ENCODE measurements around the gene PIR. TPM values are rescaled to one million over a fixed set of nuclear protein-coding genes. Genes with fewer than 3 reads are reported as not detected.
A peak's percentile ranks its signal among the peaks of the same experiment; 100 is the strongest.

The PIR gene
- 10 to 100 TPM in 7 of 8 experiments, 1 to 10 TPM in 1; 7.7 to 41.6 (median 13.9) TPM for total RNA-seq

GRCh38 chrX:15493118-15493962, at the start of gene PIR:
Gene PIR, minus strand, starts transcription at chrX:15493333. Its CDS starts 2,076 bp downstream, at chrX:15491257.
- H3K4me3 ChIP-seq, result peak within 1 kb of the TSS; percentile 30 to 56 (median 40)
- H3K27ac ChIP-seq, result peak within 1 kb of the TSS in 1 of 2 donors; percentile 60
- H3K4me1 ChIP-seq (replicated peaks in 1 of 2), result peaks cover 0 to 4% of the 10 kb centered on the region in 2 donors
- in situ Hi-C loops (cut with MboI; ENCODE audit: low pct_unique_long_range_greater_than_20kb in 2 of 9, low sequenced_read_pairs in 9 of 9, unreplicated experiment in 9 of 9), result loop anchor here in 1 of 9 experiments (25.0 kb wide), 1 partner anchor 169 kb away; the partner anchor contains the start of gene CLTRN
- ATAC-seq (replicated peaks in 6 of 8), result peak; percentile 99
- 0 to 93% (median 20%) methylated on average over 1 to 20 of the region's 47 CpGs; no CpG with 5 or more reads in 5 of the 10 experiments for WGBS, 10 experiments

- WGBS, 10 experiments, result 83 to 94% methylated on average over 3 of the region's 6 CpGs; no CpG with 5 or more reads in 8 of the 10 experiments
- ATAC-seq (replicated peaks in 6 of 8), result peak in 3 of 8 experiments; percentile 36 to 79 (median 59)
These were observed 37.2 kb upstream of the PIR start for GRCh38 chrX:15530318-15530717.

GRCh38 chrX:15529165-15529564, 36.0 kb upstream of the PIR start:
- Histone ChIP-seq H3K4me1 (replicated peaks in 1 of 2) (no peaks in the 10 kb centered on the region), H3K27ac (no peak overlapping the region), H3K4me3 (no peak overlapping the region)
- ATAC-seq (replicated peaks in 6 of 8), result no peak
- in situ Hi-C loops (cut with MboI; ENCODE audit: low pct_unique_long_range_greater_than_20kb in 2 of 9, low sequenced_read_pairs in 9 of 9, unreplicated experiment in 9 of 9), result no loop called here

More at GRCh38 chrX:15530318-15530717, 37.2 kb upstream of the PIR start:
- in situ Hi-C loops (cut with MboI; ENCODE audit: low pct_unique_long_range_greater_than_20kb in 2 of 9, low sequenced_read_pairs in 9 of 9, unreplicated experiment in 9 of 9), result no loop called here
- no peak overlapping the region for H3K4me3 ChIP-seq
- no peaks in the 10 kb centered on the region for H3K4me1 ChIP-seq (replicated peaks in 1 of 2)
- H3K27ac ChIP-seq, result no peak overlapping the region

- Histone ChIP-seq H3K4me3 (no peak overlapping the region), H3K27ac (no peak overlapping the region), H3K4me1 (replicated peaks in 1 of 2) (no peaks in the 10 kb centered on the region)
- 40 to 100% (median 85%) methylated on average over 1 to 7 of the region's 8 CpGs; no CpG with 5 or more reads in 1 of the 10 experiments for WGBS, 10 experiments
- ATAC-seq (replicated peaks in 6 of 8), result no peak
- in situ Hi-C loops (cut with MboI; ENCODE audit: low pct_unique_long_range_greater_than_20kb in 2 of 9, low sequenced_read_pairs in 9 of 9, unreplicated experiment in 9 of 9), result no loop called here
These were observed 32.7 kb upstream of the PIR start for GRCh38 chrX:15525664-15526416.

- no peaks in the 10 kb centered on the region for H3K4me1 ChIP-seq (replicated peaks in 1 of 2)
- H3K27ac ChIP-seq, result no peak overlapping the region
- in situ Hi-C loops (cut with MboI; ENCODE audit: low pct_unique_long_range_greater_than_20kb in 2 of 9, low sequenced_read_pairs in 9 of 9, unreplicated experiment in 9 of 9), result no loop called here
- no peak for ATAC-seq (replicated peaks in 6 of 8)
- H3K4me3 ChIP-seq, result no peak overlapping the region
These were observed 31.3 kb upstream of the PIR start for GRCh38 chrX:15524417-15524816.

GRCh38 chrX:15523088-15523487, 30.0 kb upstream of the PIR start:
- no peak for ATAC-seq (replicated peaks in 6 of 8)
- Histone ChIP-seq H3K4me1 (replicated peaks in 1 of 2) (no peaks in the 10 kb centered on the region), H3K4me3 (no peak overlapping the region), H3K27ac (no peak overlapping the region)
- in situ Hi-C loops (cut with MboI; ENCODE audit: low pct_unique_long_range_greater_than_20kb in 2 of 9, low sequenced_read_pairs in 9 of 9, unreplicated experiment in 9 of 9), result no loop called here

- no peak for ATAC-seq (replicated peaks in 6 of 8)
- Histone ChIP-seq H3K4me1 (replicated peaks in 1 of 2) (no peaks in the 10 kb centered on the region), H3K4me3 (no peak overlapping the region), H3K27ac (no peak overlapping the region)
- in situ Hi-C loops (cut with MboI; ENCODE audit: low pct_unique_long_range_greater_than_20kb in 2 of 9, low sequenced_read_pairs in 9 of 9, unreplicated experiment in 9 of 9), result no loop called here
- 60 to 100% (median 89%) methylated on average over 1 to 2 of the region's 3 CpGs; no CpG with 5 or more reads in 6 of the 10 experiments for WGBS, 10 experiments
These were observed 29.3 kb upstream of the PIR start for GRCh38 chrX:15522464-15522863.

GRCh38 chrX:15515931-15516330, 22.8 kb upstream of the PIR start:
- in situ Hi-C loops (cut with MboI; ENCODE audit: low pct_unique_long_range_greater_than_20kb in 2 of 9, low sequenced_read_pairs in 9 of 9, unreplicated experiment in 9 of 9), result no loop called here
- no peak for ATAC-seq (replicated peaks in 6 of 8)
- H3K27ac ChIP-seq, result no peak overlapping the region
- no peaks in the 10 kb centered on the region for H3K4me1 ChIP-seq (replicated peaks in 1 of 2)
- H3K4me3 ChIP-seq, result no peak overlapping the region
- WGBS, 10 experiments, result 55 to 100% (median 85%) methylated on average over 1 to 4 of the region's 6 CpGs; no CpG with 5 or more reads in 4 of the 10 experiments

GRCh38 chrX:15514279-15514678, 21.1 kb upstream of the PIR start:
- WGBS, 10 experiments, result 17 to 100% (median 40%) methylated on average over 1 of the region's 1 CpG; no CpG with 5 or more reads in 5 of the 10 experiments
- H3K27ac ChIP-seq, result no peak overlapping the region
- ATAC-seq (replicated peaks in 6 of 8), result no peak

GRCh38 chrX:15512401-15512965, 19.4 kb upstream of the PIR start:
- Histone ChIP-seq H3K27ac (no peak overlapping the region), H3K4me1 (replicated peaks in 1 of 2) (no peaks in the 10 kb centered on the region), H3K4me3 (no peak overlapping the region)
- in situ Hi-C loops (cut with MboI; ENCODE audit: low pct_unique_long_range_greater_than_20kb in 2 of 9, low sequenced_read_pairs in 9 of 9, unreplicated experiment in 9 of 9), result no loop called here
- WGBS, 10 experiments, result 0 to 100% (median 60%) methylated on average over 1 to 4 of the region's 4 CpGs; no CpG with 5 or more reads in 5 of the 10 experiments
- peak in 3 of 8 experiments; percentile 99 to 100 (median 100) for ATAC-seq (replicated peaks in 6 of 8)

More at GRCh38 chrX:15514279-15514678, 21.1 kb upstream of the PIR start:
- Histone ChIP-seq H3K4me3 (no peak overlapping the region), H3K4me1 (replicated peaks in 1 of 2) (no peaks in the 10 kb centered on the region)
- in situ Hi-C loops (cut with MboI; ENCODE audit: low pct_unique_long_range_greater_than_20kb in 2 of 9, low sequenced_read_pairs in 9 of 9, unreplicated experiment in 9 of 9), result no loop called here

- peak in 2 of 8 experiments; percentile 24 to 53 for ATAC-seq (replicated peaks in 6 of 8)
These were observed 18.4 kb upstream of the PIR start for GRCh38 chrX:15511563-15511962.

GRCh38 chrX:15509845-15510244, 16.7 kb upstream of the PIR start:
- no peaks in the 10 kb centered on the region for H3K4me1 ChIP-seq (replicated peaks in 1 of 2)
- H3K27ac ChIP-seq, result no peak overlapping the region
- H3K4me3 ChIP-seq, result no peak overlapping the region
- in situ Hi-C loops (cut with MboI; ENCODE audit: low pct_unique_long_range_greater_than_20kb in 2 of 9, low sequenced_read_pairs in 9 of 9, unreplicated experiment in 9 of 9), result no loop called here
- ATAC-seq (replicated peaks in 6 of 8), result no peak

More at GRCh38 chrX:15511563-15511962, 18.4 kb upstream of the PIR start:
- WGBS, 10 experiments, result 0 to 50% (median 19%) methylated on average over 1 of the region's 1 CpG; no CpG with 5 or more reads in 4 of the 10 experiments
- no peaks in the 10 kb centered on the region for H3K4me1 ChIP-seq (replicated peaks in 1 of 2)
- no peak overlapping the region for H3K27ac ChIP-seq
- in situ Hi-C loops (cut with MboI; ENCODE audit: low pct_unique_long_range_greater_than_20kb in 2 of 9, low sequenced_read_pairs in 9 of 9, unreplicated experiment in 9 of 9), result no loop called here
- no peak overlapping the region for H3K4me3 ChIP-seq

- no peak for ATAC-seq (replicated peaks in 6 of 8)
These were observed 13.9 kb upstream of the PIR start for GRCh38 chrX:15507005-15507404.

More at GRCh38 chrX:15507005-15507404, 13.9 kb upstream of the PIR start:
- no peak overlapping the region for H3K27ac ChIP-seq
- in situ Hi-C loops (cut with MboI; ENCODE audit: low pct_unique_long_range_greater_than_20kb in 2 of 9, low sequenced_read_pairs in 9 of 9, unreplicated experiment in 9 of 9), result no loop called here
- WGBS, 10 experiments, result 80 to 100% (median 100%) methylated on average over 1 to 3 of the region's 5 CpGs; no CpG with 5 or more reads in 5 of the 10 experiments
- no peaks in the 10 kb centered on the region for H3K4me1 ChIP-seq (replicated peaks in 1 of 2)
- H3K4me3 ChIP-seq, result no peak overlapping the region

Measured in motor neuron (in vitro differentiated cells).